NCI-H1048 (cell line): Measurements from ENCODE around the gene CNTNAP2.
"Not testable (repeated sequence)": the region's sequence is repeated elsewhere in the genome, so short reads cannot be mapped to it uniquely, and the experiment has no call there.

Source experiments
- DNase-seq: peaks from one replicate; lab custom pipeline; 2025; lab: John Stamatoyannopoulos, UW

CNTNAP2 gene

GRCh38 chr7:148262721-148263229 is 2146.2 kb downstream of the CNTNAP2 start:
- DNase-seq = peak; percentile 26

- peak; percentile 17 for DNase-seq
Measured at GRCh38 chr7:148264933-148265557, 2148.4 kb downstream of the CNTNAP2 start.

DNA sequence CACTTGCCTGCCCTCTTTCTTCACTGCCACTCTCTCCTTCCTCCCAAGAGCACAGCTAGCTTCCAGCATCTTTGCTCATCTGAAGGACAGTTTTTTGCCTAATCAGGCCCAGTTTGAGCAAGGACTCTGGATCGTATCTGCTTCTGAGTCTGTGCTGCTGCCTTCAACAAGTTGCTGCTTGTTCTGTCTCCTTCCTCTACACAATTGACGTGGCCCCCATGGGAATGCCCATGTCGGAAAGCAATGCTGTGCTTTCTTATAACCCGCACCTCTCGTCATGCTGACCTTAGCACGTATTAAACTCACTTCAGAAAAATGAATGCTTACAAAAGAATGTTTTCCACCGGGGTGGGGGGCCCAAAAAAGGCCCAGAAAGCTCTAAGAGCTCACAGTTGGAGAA is 2149.3 kb downstream of the CNTNAP2 start:
- no peak for DNase-seq

DNA sequence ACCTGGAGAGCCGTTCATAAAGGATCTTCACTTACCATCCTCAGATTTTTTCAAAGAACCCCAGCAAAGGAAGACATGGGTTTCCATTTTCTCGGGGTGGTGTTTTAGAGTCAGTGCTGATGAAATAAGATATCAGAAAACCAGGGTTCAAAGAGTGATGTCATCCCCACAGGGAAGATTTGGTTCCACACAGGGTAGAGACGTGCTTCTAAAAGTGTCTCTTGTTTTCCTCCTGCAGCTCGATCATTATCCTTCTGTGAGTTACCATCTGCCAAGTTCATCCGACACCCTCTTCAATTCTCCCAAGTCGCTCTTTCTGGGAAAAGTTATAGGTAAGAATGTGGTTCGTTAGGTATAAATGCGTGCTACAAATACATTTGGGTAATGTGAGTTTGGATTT is 2150.2 kb downstream of the CNTNAP2 start:
- no peak for DNase-seq

DNA sequence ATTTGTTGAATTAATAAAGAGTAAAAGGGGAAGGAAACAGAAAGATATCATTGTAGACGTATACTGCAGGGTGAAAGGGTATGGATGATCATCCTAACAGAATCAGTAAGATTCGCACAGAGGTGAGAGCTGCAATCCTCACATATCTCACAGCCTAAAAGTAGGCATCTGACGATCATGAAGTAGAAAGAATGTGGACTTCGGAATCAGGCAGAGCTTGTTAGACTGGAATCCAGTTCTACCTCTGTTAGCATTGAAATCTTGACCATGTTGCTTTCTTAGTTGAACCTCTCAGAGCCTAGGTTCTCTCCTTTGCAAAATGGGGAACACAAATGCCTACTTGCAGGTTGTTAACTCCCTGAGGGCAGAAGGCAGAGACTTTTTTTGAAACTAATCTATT is 2154.0 kb downstream of the CNTNAP2 start:
- DNase-seq = no peak

DNA sequence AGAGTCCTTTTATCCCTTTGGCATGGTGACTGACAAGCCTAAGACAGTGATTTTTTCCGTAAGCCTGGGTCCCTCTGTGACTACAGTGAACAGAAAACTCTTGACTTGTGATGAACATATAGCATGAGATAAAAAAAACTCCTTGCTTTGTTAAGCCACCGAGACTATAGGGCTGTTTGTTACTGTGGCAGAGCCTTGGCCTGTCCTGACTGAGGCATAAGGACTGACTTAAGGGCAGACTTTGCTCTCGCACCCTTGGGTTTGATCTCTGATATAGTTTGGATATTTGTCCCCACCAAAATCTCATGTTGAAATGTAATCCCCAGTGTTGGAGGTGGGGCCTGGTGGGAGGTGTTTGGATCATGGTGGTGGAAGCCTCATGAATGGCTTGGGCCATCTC is 2157.5 kb downstream of the CNTNAP2 start:
- DNase-seq = no peak

DNA sequence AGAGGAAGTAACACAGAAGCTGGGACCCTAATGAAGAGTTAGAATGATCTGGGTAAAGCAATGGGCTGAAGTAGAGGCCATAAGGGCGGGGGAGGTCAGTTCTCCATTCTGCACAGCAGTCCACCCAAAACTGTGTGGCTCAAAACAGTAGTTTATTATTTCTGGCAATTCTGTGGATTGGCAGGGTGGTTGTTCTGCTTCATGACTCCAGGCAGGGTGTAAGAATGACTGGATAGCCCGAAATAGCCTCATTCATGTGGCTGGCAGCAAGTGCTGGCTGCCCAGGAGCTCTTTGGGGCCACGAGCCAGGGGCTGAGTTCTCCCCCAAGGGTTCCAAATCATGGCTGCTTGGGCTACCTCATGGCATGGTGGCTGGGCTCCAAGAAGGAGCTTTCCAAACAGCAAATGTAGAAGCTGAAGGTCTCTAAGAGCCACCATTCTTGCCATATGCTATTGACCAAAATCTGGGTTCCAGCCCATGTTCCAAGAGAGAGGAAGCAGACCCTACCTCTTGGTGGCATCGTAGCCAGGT is 2158.8 kb downstream of the CNTNAP2 start:
- DNase-seq = no peak

DNA sequence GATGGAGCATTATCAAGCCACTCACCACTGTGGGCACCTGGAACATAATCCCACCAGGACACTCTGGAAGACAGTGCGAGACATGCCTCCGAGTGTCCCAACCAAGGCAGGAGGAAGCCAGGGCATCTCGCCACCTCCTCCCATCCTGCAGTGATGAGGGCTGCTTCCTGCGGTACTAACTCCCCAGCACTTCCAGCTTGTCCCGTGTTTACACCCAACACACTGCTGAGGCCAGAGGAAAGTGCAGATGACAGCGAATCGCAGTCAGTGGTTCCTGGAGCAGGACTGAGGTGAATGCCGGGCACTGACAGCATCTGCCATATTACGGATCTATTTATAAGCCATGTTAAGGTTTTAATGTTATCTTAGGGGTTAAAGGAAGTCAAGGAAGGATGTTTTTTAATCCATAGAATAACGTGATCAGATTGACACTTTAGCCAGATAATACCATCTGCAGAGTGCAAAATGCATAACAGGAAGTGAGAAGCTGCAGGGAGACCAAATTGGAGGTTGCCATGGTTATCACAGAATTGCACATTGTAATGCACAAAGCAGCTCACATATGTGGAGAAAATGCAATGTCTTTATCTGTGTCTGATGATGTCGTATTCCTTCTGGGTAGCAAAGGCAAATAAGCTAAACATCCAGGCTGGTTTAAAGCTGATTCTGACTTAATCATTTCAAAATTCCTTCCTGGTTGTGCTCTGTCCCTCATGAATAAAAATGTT is 2159.9 kb downstream of the CNTNAP2 start:
- DNase-seq = no peak

DNA sequence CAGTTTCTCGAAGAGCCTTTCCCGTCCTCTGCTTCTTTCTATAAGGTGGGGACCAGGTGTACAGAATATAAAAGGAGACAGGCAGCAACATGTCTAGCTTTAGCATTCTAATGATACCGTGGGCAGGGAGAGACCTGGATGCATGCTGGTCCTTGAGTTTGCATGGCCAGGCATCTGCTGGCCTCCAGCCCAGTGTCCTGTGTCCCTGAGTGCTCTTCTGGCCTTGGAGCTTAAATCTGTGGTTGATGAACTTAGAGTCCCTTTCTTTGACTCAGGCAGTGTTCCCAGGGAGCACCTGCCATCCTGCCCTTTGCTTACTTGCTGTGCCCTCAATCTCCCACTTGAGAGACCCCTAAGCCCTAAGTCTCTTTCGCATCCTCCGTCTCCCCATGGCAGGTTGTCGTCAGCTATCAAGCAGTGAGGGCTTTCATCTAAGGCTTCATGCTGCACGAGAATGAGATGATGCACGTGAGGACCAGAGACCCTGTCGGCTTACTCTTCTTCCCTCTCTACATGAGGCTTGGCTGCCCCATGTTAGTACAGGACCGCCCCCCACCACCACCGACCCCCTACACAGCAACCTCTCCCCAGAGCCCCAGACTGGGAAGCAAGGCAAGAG is 2160.6 kb downstream of the CNTNAP2 start:
- DNase-seq = no peak

GRCh38 chr7:148286150-148286549 is 2169.5 kb downstream of the CNTNAP2 start:
- DNase-seq = no peak

- no peak for DNase-seq
Measured at GRCh38 chr7:148287538-148287937, 2170.9 kb downstream of the CNTNAP2 start.

- DNase-seq = no peak
Measured at GRCh38 chr7:148288592-148289151, 2172.1 kb downstream of the CNTNAP2 start.

- no peak for DNase-seq
Measured at GRCh38 chr7:148289630-148290029, 2173.0 kb downstream of the CNTNAP2 start.

- no peak for DNase-seq
Measured at GRCh38 chr7:148290538-148290937, 2173.9 kb downstream of the CNTNAP2 start.

DNA sequence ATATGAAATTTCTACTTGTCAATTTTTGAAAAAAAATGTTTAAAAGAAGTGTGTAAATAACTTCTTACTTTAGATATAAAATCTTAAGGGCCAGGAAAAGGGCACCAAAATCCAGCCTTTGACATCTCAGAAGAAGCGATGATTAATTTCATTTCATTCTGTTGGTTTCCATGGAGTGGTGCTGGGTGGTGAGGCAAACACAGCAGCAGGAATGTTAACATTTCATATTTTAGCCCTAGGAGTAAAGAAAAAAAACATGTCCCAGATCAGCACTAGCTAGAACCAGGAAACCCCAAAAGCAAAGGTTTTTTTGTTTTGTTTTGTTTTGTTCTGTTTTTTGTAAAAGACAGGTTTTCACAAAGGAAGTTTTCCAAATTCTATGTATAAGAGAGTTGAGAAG is 2175.2 kb downstream of the CNTNAP2 start:
- no peak for DNase-seq

- DNase-seq = no peak
Measured at GRCh38 chr7:148296994-148297644, 2180.5 kb downstream of the CNTNAP2 start.

DNA sequence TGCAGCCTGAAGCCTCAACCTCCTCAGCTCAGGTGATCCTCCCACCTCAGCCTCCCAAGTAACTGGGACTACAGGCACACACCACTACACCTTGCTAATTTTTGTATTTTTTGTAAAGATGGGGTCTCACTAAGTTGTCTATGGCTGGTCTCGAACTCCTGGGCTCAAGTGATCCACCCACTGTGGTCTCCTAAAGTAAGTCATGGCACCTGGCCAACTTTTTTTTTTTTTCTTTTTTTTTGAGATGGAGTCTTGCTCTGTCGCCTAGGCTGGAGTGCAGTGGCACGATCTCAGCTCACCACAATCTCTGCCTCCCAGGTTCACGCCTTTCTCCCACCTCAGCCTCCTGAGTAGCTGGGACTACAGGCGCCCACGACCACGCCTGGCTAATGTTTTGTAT is 2182.2 kb downstream of the CNTNAP2 start:
- not testable (repeated sequence) for DNase-seq

DNA sequence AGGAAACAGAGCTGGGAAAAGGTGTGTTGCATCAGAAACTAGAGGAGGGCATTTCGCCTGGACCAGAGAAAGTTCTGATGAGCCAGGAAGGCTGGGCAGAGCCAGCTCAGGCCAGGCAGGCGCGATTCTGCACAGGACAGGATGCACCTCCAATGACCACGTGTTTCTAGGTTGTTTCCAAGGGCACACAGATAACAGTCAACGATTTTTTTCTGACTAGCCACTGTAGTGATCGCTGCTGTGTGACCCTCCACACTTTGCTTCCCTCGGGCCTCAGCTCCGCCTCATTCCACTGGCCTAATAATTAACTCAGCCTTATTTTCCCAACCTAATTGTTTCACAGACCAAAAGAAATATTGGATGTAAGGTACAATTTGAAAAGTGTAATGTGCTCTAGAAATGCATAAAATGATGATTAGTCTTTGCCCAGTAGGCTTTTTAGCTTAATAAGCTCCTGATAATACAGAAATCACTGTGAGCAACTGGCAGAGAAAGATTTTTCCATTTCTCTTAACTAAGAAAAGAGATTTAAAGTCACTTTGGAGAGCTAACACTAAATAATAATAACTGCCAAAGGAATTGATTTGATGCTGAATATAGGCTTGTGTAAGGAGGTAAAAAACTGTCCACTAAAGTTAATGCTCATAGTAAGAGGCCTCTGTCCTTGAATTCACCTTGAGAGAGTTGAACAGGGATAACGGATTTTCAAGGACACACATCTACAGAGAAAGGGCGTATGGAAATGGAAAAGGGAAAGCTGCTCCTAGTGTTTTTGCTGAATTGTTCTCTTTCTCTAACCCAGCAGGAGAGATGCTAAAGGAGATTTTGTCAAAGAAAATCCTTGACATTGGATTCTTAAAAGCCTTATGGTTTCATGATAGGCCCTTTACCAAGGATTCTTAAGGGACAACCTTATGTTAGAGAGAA is 2183.0 kb downstream of the CNTNAP2 start:
- DNase-seq = no peak

DNA sequence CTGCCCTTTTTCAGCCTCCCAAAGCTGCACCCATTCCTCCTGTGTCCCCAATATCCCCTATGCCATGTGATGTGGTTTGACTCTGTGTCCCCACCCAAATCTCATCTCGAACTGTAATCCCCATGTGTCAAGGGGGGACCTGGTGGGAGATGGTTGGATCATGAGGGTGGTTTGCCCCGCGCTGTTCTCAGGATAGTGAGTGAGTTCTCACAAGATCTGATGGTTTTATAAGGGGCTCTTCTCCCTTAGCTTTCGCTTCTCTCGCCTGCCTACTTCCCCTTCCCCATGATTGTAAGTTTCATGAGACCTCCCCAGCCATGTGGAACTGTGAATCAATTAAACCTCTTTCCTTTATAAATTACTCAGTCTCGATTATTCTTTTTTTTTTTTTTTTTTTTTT is 2185.8 kb downstream of the CNTNAP2 start:
- DNase-seq = not testable (repeated sequence)

DNA sequence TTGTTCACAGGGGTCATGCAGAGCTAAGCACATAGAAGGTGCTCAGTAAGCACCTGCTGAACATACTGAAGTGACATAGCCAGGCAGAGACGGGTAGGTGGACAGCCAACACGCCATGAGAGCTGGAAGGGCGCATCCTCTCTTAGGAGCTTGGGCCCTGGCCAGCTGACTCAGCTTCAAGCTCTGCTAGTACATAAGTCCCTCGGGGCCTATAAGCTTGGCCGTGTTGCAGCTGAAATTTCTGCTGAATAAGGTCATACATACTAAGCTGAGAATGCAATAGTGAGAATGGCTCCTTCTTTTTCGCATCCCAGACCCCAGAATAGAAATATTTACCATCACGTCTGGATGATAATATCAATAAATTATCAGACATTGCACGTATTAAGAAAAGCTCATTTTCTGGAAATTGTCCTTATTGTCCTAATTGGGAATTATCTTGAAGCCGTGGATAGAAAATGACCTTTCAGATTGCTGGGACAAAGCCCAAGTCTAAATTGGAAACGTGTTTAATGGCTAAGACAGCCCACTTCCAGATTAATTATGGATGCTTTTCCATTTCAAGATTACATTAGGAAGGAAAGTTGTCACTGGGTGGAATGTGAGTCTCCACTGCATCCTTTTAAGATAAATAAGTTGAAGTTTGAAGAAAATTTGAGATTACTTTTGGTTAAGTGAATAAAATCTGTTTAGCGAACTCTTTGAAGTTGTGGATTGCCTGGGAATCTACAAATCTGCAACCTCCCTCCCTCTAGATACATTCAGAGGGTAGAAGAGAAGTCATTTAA is 2186.9 kb downstream of the CNTNAP2 start:
- no peak for DNase-seq
